ENCODE measurements around the gene LMAN2. TPM values are rescaled to one million over a fixed set of nuclear protein-coding genes. Genes with fewer than 3 reads are reported as not detected.
A peak's percentile ranks its signal among the peaks of the same experiment; 100 is the strongest.

LMAN2 gene
- total RNA-seq, 1 experiment from 2014 or later, result 128 TPM

DNA sequence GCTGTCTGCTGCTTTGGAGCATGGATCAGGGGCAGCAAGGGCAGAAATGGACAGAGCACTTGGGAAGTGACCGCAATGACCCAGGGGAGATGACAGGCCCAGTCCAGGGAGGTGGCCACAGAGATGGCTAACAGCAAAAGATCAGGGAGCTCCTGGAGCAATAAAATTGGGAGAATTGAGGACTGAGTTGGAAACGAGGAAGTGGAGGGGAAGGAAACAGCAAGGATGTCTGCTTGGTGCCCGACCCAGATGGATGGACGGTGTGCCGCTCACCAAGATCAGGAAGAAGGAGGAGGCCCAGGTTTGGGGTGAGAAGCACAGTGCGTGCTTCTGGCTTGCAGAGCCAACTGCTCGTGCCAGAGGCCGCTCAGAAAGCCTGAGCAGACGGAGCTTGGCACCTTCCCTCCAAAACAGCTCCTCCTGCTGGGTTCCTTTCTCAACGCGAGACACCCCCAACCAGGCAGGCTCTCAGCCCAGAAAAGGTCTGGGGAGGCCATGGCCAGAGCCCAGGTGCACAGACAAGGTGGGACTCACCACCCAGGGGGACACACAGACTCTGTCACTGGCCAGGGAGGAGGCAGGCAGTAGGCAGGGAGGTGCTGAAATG lies 31.1 kb upstream of the LMAN2 start:
- CTCF ChIA-PET, result interaction anchor here (0.8 to 1.5 kb wide), 4 partner anchors 11 to 72 kb away, joined by 3 to 14 read pairs (median 6); no protein-coding TSS in a partner anchor

GRCh38 chr5:177380805-177381126 lies 29.3 kb upstream of the LMAN2 start:
- Histone ChIP-seq H3K4me2 (ENCODE audit: low read length) (no peak overlapping the region), H3K9me3 (ENCODE audit: control insufficient read depth in 1 of 2, insufficient read depth in 1 of 2, low read depth in 1 of 2, low read length in 2 of 2) (no peaks in the 10 kb centered on the region), H2AFZ (ENCODE audit: low read depth, low read length, poor library complexity, severe bottlenecking) (no peak overlapping the region), H3K9me2 (ENCODE audit: insufficient read depth) (no peaks in the 10 kb centered on the region), H3K4me1 (ENCODE audit: control insufficient read depth in 1 of 2, insufficient read depth in 2 of 2, low read length in 2 of 2) (peaks cover 3 to 17% of the 10 kb centered on the region in 2 experiments; a peak in 3 of 4 replicates), H3K9ac (ENCODE audit: low read length) (no peak overlapping the region), H3K79me2 (ENCODE audit: insufficient read depth, low read length) (no peaks in the 10 kb centered on the region), H3K27me3 (ENCODE audit: insufficient read depth, low read length) (no peaks in the 10 kb centered on the region), H3K4me3 (replicated peaks in 1 of 2; ENCODE audit: low read depth in 1 of 2, low read length in 2 of 2) (no peak overlapping the region), H3K36me3 (ENCODE audit: control insufficient read depth in 1 of 2, insufficient read depth in 2 of 2, low read length in 2 of 2) (no peaks in the 10 kb centered on the region), H4K20me1 (ENCODE audit: insufficient read depth) (no peaks in the 10 kb centered on the region), H3K27ac (ENCODE audit: low read depth, low read length) (no peak overlapping the region)
- CTCF ChIA-PET, result no interaction called here
- DNase-seq (ENCODE audit: low read depth, low spot score) (no peak), ATAC-seq (no peak)
- intact Hi-C loops (cut with micrococcal nuclease), result no loop called here
- POLR2A ChIA-PET, result no interaction called here
- RAD21 ChIA-PET (ENCODE audit: low non-redundant PET in 1 of 2, low total read pairs in 2 of 2, uncharacterized antibody in 2 of 2, unreplicated experiment in 2 of 2), result no interaction called here
- TF ChIP-seq ZNF274 (IDR thresholded peaks at IDR 0.05; ENCODE audit: low read depth, low read length) (no peak), SP1 (IDR thresholded peaks at IDR 0.05; ENCODE audit: low read depth) (no peak), MAX (IDR thresholded peaks at IDR 0.05) (no peak), EGR1 (IDR thresholded peaks at IDR 0.05; ENCODE audit: low read depth) (no peak), ZBTB33 (IDR thresholded peaks at IDR 0.05; ENCODE audit: extremely low read depth, insufficient replicate concordance, low read length) (no peak)
- no TSS peak for BruUV-seq (replicated peaks)

More for the DNA sequence above, 31.1 kb upstream of the LMAN2 start:
- no peaks in the 10 kb centered on the region for H3K9me3 ChIP-seq (ENCODE audit: control insufficient read depth in 1 of 2, insufficient read depth in 1 of 2, low read depth in 1 of 2, low read length in 2 of 2)
- H3K4me1 ChIP-seq (ENCODE audit: control insufficient read depth in 1 of 2, insufficient read depth in 2 of 2, low read length in 2 of 2), result peaks cover 3 to 17% of the 10 kb centered on the region in 2 experiments; a peak in 3 of 4 replicates
- H3K79me2 ChIP-seq (ENCODE audit: insufficient read depth, low read length), result no peaks in the 10 kb centered on the region
- no peaks in the 10 kb centered on the region for H3K36me3 ChIP-seq (ENCODE audit: control insufficient read depth in 1 of 2, insufficient read depth in 2 of 2, low read length in 2 of 2)
- no peaks in the 10 kb centered on the region for H3K9me2 ChIP-seq (ENCODE audit: insufficient read depth)
- no peak overlapping the region for H3K4me3 ChIP-seq (replicated peaks in 1 of 2; ENCODE audit: low read depth in 1 of 2, low read length in 2 of 2)
- H2AFZ ChIP-seq (ENCODE audit: low read depth, low read length, poor library complexity, severe bottlenecking), result no peak overlapping the region
- no peaks in the 10 kb centered on the region for H4K20me1 ChIP-seq (ENCODE audit: insufficient read depth)
- ChIA-PET POLR2A (no interaction called here), RAD21 (ENCODE audit: low non-redundant PET in 1 of 2, low total read pairs in 2 of 2, uncharacterized antibody in 2 of 2, unreplicated experiment in 2 of 2) (no interaction called here)
- no peak overlapping the region for H3K9ac ChIP-seq (ENCODE audit: low read length)
- no peak for DNase-seq (ENCODE audit: low read depth, low spot score)
- no peak overlapping the region for H3K27ac ChIP-seq (ENCODE audit: low read depth, low read length)
- intact Hi-C loops (cut with micrococcal nuclease), result no loop called here
- BruUV-seq (replicated peaks), result no TSS peak
- no peak overlapping the region for H3K4me2 ChIP-seq (ENCODE audit: low read length)
- peak; percentile 85 for ATAC-seq
- TF ChIP-seq ZFX (IDR thresholded peaks at IDR 0.05) (no peak), CEBPB (IDR thresholded peaks at IDR 0.05; ENCODE audit: low read depth) (no peak), CTCF (IDR thresholded peaks at IDR 0.05 in 2 of 3, conservative IDR thresholded peaks at IDR 0.05 in 1 of 3; ENCODE audit: borderline replicate concordance in 1 of 3, insufficient read depth in 1 of 3, low read depth in 2 of 3, low read length in 2 of 3) (peak in 2 of 3 experiments; percentile 40 to 51; a peak in 4 of 6 replicates), CBX3 (IDR thresholded peaks at IDR 0.05; ENCODE audit: low read depth) (no peak)
- H3K27me3 ChIP-seq (ENCODE audit: insufficient read depth, low read length), result no peaks in the 10 kb centered on the region
